Thyroid gland (tissue), 4 donors: ENCODE data around the gene ORM1. TPM values are rescaled to one million over a fixed set of nuclear protein-coding genes. Genes with fewer than 3 reads are reported as not detected.

Experiments
- DNase-seq, 2 donors: peaks; one replicate each; pipeline ENCODE4 v3.0.0-alpha.2; 2019
- H3K27ac ChIP-seq, 3 donors: fragments of 200-600 bp; sonication (generic); 1 replicate in 2 of 3; 2 replicates in 1 of 3; pipeline ENCODE4 v1.5.1; 2016 to 2019; ENCODE audit warnings: mild to moderate bottlenecking in 1 of 3, moderate library complexity in 1 of 3
- H3K27me3 ChIP-seq: fragments of 200-600 bp; sonication (generic); one replicate; pipeline ENCODE4 v1.5.1; 2019
- H3K36me3 ChIP-seq, 2 donors: fragments of 200-600 bp; sonication (generic); one replicate each; pipeline ENCODE4 v1.5.1; 2016 to 2019
- H3K4me1 ChIP-seq, 2 donors: fragments of 200-600 bp; sonication (generic); one replicate each; pipeline ENCODE4 v1.5.1; 2017 to 2019
- H3K4me3 ChIP-seq, 3 donors: fragments of 200-600 bp; sonication (generic); replicated peaks in 1 of 3; 1 replicate in 2 of 3; 2 replicates in 1 of 3; pipeline ENCODE4 v1.5.1; 2016; ENCODE audit warnings: mild to moderate bottlenecking in 1 of 3
- H3K9me3 ChIP-seq: fragments of 200-600 bp; sonication (generic); one replicate; pipeline ENCODE4 v1.5.1; 2017
- CTCF ChIP-seq, 6 experiments: fragments of 200-600 bp in 3 of 6; fragments of 450-650 bp in 3 of 6; sonication (generic) in 3 of 6; IDR thresholded peaks; one replicate each; pipeline ENCODE4 v1.5.1; 2016 to 2019; ENCODE audit warnings: antibody characterized with exemption in 6 of 6, mild to moderate bottlenecking in 2 of 6, inconsistent platforms in 1 of 6, moderate library complexity in 1 of 6
- POLR2A ChIP-seq, 2 donors: fragments of 450-650 bp; IDR thresholded peaks; one replicate each; pipeline ENCODE4 v1.6.1; 2017; ENCODE audit warnings: antibody characterized with exemption in 2 of 2, mild to moderate bottlenecking in 2 of 2, moderate library complexity in 1 of 2
- WGBS, 2 donors: methylation state at CpG; one replicate each; pipeline ENCODE4 v1.1.5; 2017; 5-methylcytosine and 5-hydroxymethylcytosine counted together
- intact Hi-C: fragments of 100-400 bp; cut with DNase I; formaldehyde crosslinking; loops from one replicate; pipeline ENCODE4 v1.15.1; 2023
- total RNA-seq, 4 donors: library from RNA; depleted of rRNA; stranded (reverse); fragments of >200 nt; gene quantifications; one replicate each; pipeline ENCODE4 v1.2.3, GENCODE V29; 2016

Gene ORM1
- total RNA-seq, 4 donors from 2014 or later = not detected

- intact Hi-C loops = no loop called here
- TF ChIP-seq POLR2A (IDR thresholded peaks at IDR 0.05) = no peak
- TF ChIP-seq CTCF (IDR thresholded peaks at IDR 0.05) = no peak
- WGBS, 2 donors = 95 to 96% methylated on average over 11 of the region's 11 CpGs
- H3K4me1 ChIP-seq = peaks cover 0 to 7% of the 10 kb centered on the region in 2 donors
- no peaks in the 10 kb centered on the region for H3K9me3 ChIP-seq
- H3K4me3 ChIP-seq = no peak overlapping the region
- H3K36me3 ChIP-seq = peaks cover 28 to 53% of the 10 kb centered on the region in 2 donors
- no peak overlapping the region for H3K27ac ChIP-seq
- H3K27me3 ChIP-seq = no peaks in the 10 kb centered on the region
- DNase-seq = no peak
Measured at GRCh38 chr9:114344188-114344566, 21.3 kb downstream of the ORM1 start.

GRCh38 chr9:114344692-114345091 lies 21.8 kb downstream of the ORM1 start:
- intact Hi-C loops = no loop called here

GRCh38 chr9:114345493-114346065 lies 22.7 kb downstream of the ORM1 start:
- Histone ChIP-seq H3K36me3 (peaks cover 33 to 56% of the 10 kb centered on the region in 2 donors), H3K27me3 (no peaks in the 10 kb centered on the region), H3K4me1 (peaks cover 0 to 12% of the 10 kb centered on the region in 2 donors), H3K4me3 (no peak overlapping the region), H3K9me3 (no peaks in the 10 kb centered on the region), H3K27ac (no peak overlapping the region)
- no peak for DNase-seq
- WGBS, 2 donors = 94 to 96% methylated on average over 7 of the region's 7 CpGs
- TF ChIP-seq POLR2A (IDR thresholded peaks at IDR 0.05) (no peak), CTCF (IDR thresholded peaks at IDR 0.05) (no peak)
- intact Hi-C loops = no loop called here

More at GRCh38 chr9:114344692-114345091, 21.8 kb downstream of the ORM1 start:
- Histone ChIP-seq H3K27ac (no peak overlapping the region), H3K27me3 (no peaks in the 10 kb centered on the region), H3K4me3 (no peak overlapping the region), H3K9me3 (no peaks in the 10 kb centered on the region), H3K4me1 (peaks cover 0 to 12% of the 10 kb centered on the region in 2 donors), H3K36me3 (peaks cover 28 to 50% of the 10 kb centered on the region in 2 donors)
- no peak for TF ChIP-seq CTCF (IDR thresholded peaks at IDR 0.05)
- no peak for TF ChIP-seq POLR2A (IDR thresholded peaks at IDR 0.05)
- WGBS, 2 donors = 18 to 27% methylated on average over 3 of the region's 3 CpGs
- DNase-seq = peak; percentile 79 to 83

GRCh38 chr9:114346146-114346545 lies 23.2 kb downstream of the ORM1 start:
- Histone ChIP-seq H3K27me3 (no peaks in the 10 kb centered on the region), H3K27ac (no peak overlapping the region), H3K36me3 (peaks cover 29 to 56% of the 10 kb centered on the region in 2 donors), H3K4me3 (no peak overlapping the region), H3K9me3 (no peaks in the 10 kb centered on the region), H3K4me1 (peaks cover 0 to 12% of the 10 kb centered on the region in 2 donors)
- DNase-seq = no peak
- intact Hi-C loops = no loop called here
- 87 to 94% methylated on average over 10 to 11 of the region's 11 CpGs for WGBS, 2 donors
- TF ChIP-seq POLR2A (IDR thresholded peaks at IDR 0.05) (no peak), CTCF (IDR thresholded peaks at IDR 0.05) (no peak)

GRCh38 chr9:114347675-114348074 lies 24.8 kb downstream of the ORM1 start:
- peaks cover 25 to 53% of the 10 kb centered on the region in 2 donors for H3K36me3 ChIP-seq
- intact Hi-C loops = no loop called here
- TF ChIP-seq CTCF (IDR thresholded peaks at IDR 0.05) (no peak), POLR2A (IDR thresholded peaks at IDR 0.05) (no peak)
- no peak overlapping the region for H3K4me3 ChIP-seq
- no peaks in the 10 kb centered on the region for H3K27me3 ChIP-seq
- H3K27ac ChIP-seq = no peak overlapping the region
- 86 to 88% methylated on average over 14 to 15 of the region's 15 CpGs for WGBS, 2 donors
- H3K4me1 ChIP-seq = peaks cover 0 to 12% of the 10 kb centered on the region in 2 donors
- H3K9me3 ChIP-seq = no peaks in the 10 kb centered on the region
- no peak for DNase-seq
